ENCODE data around the gene NGLY1.

The NGLY1 gene

GRCh38 chr3:25711090-25711489 is 72.2 kb downstream of the NGLY1 start:
- DNase-seq (ENCODE audit: low read depth, low spot score) = no peak

- no peak for DNase-seq (ENCODE audit: low read depth, low spot score)
These were observed 75.2 kb downstream of the NGLY1 start for GRCh38 chr3:25708036-25708435.

GRCh38 chr3:25707268-25707926 is 75.8 kb downstream of the NGLY1 start:
- no peak for DNase-seq (ENCODE audit: low read depth, low spot score)

GRCh38 chr3:25706213-25706612 is 77.0 kb downstream of the NGLY1 start:
- DNase-seq (ENCODE audit: low read depth, low spot score) = no peak

- no peak for DNase-seq (ENCODE audit: low read depth, low spot score)
These were observed 85.7 kb downstream of the NGLY1 start for GRCh38 chr3:25697553-25697952.

GRCh38 chr3:25695731-25696420 is 87.4 kb downstream of the NGLY1 start:
- no peak for DNase-seq (ENCODE audit: low read depth, low spot score)

- no peak for DNase-seq (ENCODE audit: low read depth, low spot score)
These were observed 90.0 kb downstream of the NGLY1 start for GRCh38 chr3:25693238-25693637.

GRCh38 chr3:25692341-25692740 is 90.9 kb downstream of the NGLY1 start:
- no peak for DNase-seq (ENCODE audit: low read depth, low spot score)

GRCh38 chr3:25690768-25691533 is 92.3 kb downstream of the NGLY1 start:
- DNase-seq (ENCODE audit: low read depth, low spot score) = no peak

- no peak for DNase-seq (ENCODE audit: low read depth, low spot score)
These were observed 94.0 kb downstream of the NGLY1 start for GRCh38 chr3:25689226-25689625.

- no peak for DNase-seq (ENCODE audit: low read depth, low spot score)
These were observed 95.5 kb downstream of the NGLY1 start for GRCh38 chr3:25687742-25688141.

GRCh38 chr3:25686766-25687165 is 96.5 kb downstream of the NGLY1 start:
- DNase-seq (ENCODE audit: low read depth, low spot score) = no peak

- DNase-seq (ENCODE audit: low read depth, low spot score) = no peak
These were observed 99.4 kb downstream of the NGLY1 start for GRCh38 chr3:25683882-25684281.

- DNase-seq (ENCODE audit: low read depth, low spot score) = no peak
These were observed 99.8 kb downstream of the NGLY1 start for GRCh38 chr3:25683410-25683809.

GRCh38 chr3:25679642-25680302 is 103.5 kb downstream of the NGLY1 start:
- DNase-seq (ENCODE audit: low read depth, low spot score) = no peak

- no peak for DNase-seq (ENCODE audit: low read depth, low spot score)
These were observed 104.1 kb downstream of the NGLY1 start for GRCh38 chr3:25679166-25679565.

GRCh38 chr3:25678581-25678980 is 104.7 kb downstream of the NGLY1 start:
- no peak for DNase-seq (ENCODE audit: low read depth, low spot score)

- no peak for DNase-seq (ENCODE audit: low read depth, low spot score)
These were observed 106.1 kb downstream of the NGLY1 start for GRCh38 chr3:25677121-25677520.

- no peak for DNase-seq (ENCODE audit: low read depth, low spot score)
These were observed 108.6 kb downstream of the NGLY1 start for GRCh38 chr3:25674670-25675069.

- no peak for DNase-seq (ENCODE audit: low read depth, low spot score)
These were observed 109.4 kb downstream of the NGLY1 start for GRCh38 chr3:25673738-25674298.
